ENCODE measurements around the gene NDUFV2. TPM values are rescaled to one million over a fixed set of nuclear protein-coding genes. Genes with fewer than 3 reads are reported as not detected.
"Not testable (repeated sequence)": the region's sequence is repeated elsewhere in the genome, so short reads cannot be mapped to it uniquely, and the experiment has no call there.

NDUFV2 gene
- total RNA-seq, 2 donors from 2014 or later, result 311 to 402 TPM

GRCh38 chr18:9082711-9083510 lies 19.6 kb upstream of the NDUFV2 start:
- ATAC-seq (peak; percentile 90 to 96), DNase-seq (ENCODE audit: low spot score in 2 of 2) (peak; percentile 61 to 63)
- peaks cover 0 to 6% of the 10 kb centered on the region in 2 donors for H3K9me3 Mint-ChIP-seq
- peak overlapping the region; percentile 96 to 99 for H3K27ac Mint-ChIP-seq
- peaks cover 0 to 22% of the 10 kb centered on the region in 2 donors for H3K36me3 Mint-ChIP-seq

- ATAC-seq, result no peak
- H3K36me3 Mint-ChIP-seq, result peaks cover 4 to 38% of the 10 kb centered on the region in 2 donors
- peak overlapping the region; percentile 36 to 73 for H3K27ac Mint-ChIP-seq
- H3K9me3 Mint-ChIP-seq, result peaks cover 0 to 6% of the 10 kb centered on the region in 2 donors
- DNase-seq (ENCODE audit: low spot score in 2 of 2), result no peak
These were observed 16.5 kb upstream of the NDUFV2 start for GRCh38 chr18:9086015-9086414.

GRCh38 chr18:9086624-9087023 lies 15.9 kb upstream of the NDUFV2 start:
- ATAC-seq (no peak), DNase-seq (ENCODE audit: low spot score in 2 of 2) (no peak)
- Mint-ChIP-seq H3K9me3 (peaks cover 0 to 6% of the 10 kb centered on the region in 2 donors), H3K36me3 (peaks cover 4 to 44% of the 10 kb centered on the region in 2 donors), H3K27ac (peak overlapping the region; percentile 14 to 73)

GRCh38 chr18:9087144-9087543 lies 15.4 kb upstream of the NDUFV2 start:
- Mint-ChIP-seq H3K27ac (peak overlapping the region; percentile 73 to 81), H3K9me3 (peaks cover 0 to 6% of the 10 kb centered on the region in 2 donors), H3K36me3 (peaks cover 4 to 44% of the 10 kb centered on the region in 2 donors)
- DNase-seq (ENCODE audit: low spot score in 2 of 2) (no peak), ATAC-seq (no peak)

- Mint-ChIP-seq H3K36me3 (peaks cover 4 to 44% of the 10 kb centered on the region in 2 donors), H3K9me3 (peaks cover 0 to 6% of the 10 kb centered on the region in 2 donors), H3K27ac (peak overlapping the region in 1 of 2 donors; percentile 100)
- ATAC-seq (no peak), DNase-seq (ENCODE audit: low spot score in 2 of 2) (no peak)
These were observed 14.2 kb upstream of the NDUFV2 start for GRCh38 chr18:9088252-9088651.

GRCh38 chr18:9088727-9089126 lies 13.8 kb upstream of the NDUFV2 start:
- ATAC-seq; DNase-seq (ENCODE audit: low spot score in 2 of 2); H3K9me3 Mint-ChIP-seq: not testable (repeated sequence)
- peak overlapping the region; percentile 88 to 100 for H3K27ac Mint-ChIP-seq
- peaks cover 4 to 47% of the 10 kb centered on the region in 2 donors for H3K36me3 Mint-ChIP-seq

- DNase-seq (ENCODE audit: low spot score in 2 of 2), result no peak
- H3K36me3 Mint-ChIP-seq, result peaks cover 10 to 56% of the 10 kb centered on the region in 2 donors
These were observed 11.9 kb upstream of the NDUFV2 start for GRCh38 chr18:9090578-9090977.

GRCh38 chr18:9091066-9091476 lies 11.4 kb upstream of the NDUFV2 start:
- ATAC-seq, result peak; percentile 68 to 72
- peak overlapping the region; percentile 99 to 100 for H3K27ac Mint-ChIP-seq
- H3K36me3 Mint-ChIP-seq, result peaks cover 10 to 52% of the 10 kb centered on the region in 2 donors
- H3K9me3 Mint-ChIP-seq, result peaks cover 6 to 8% of the 10 kb centered on the region in 2 donors
- peak in 1 of 2 donors; percentile 49 for DNase-seq (ENCODE audit: low spot score in 2 of 2)

More at GRCh38 chr18:9090578-9090977, 11.9 kb upstream of the NDUFV2 start:
- H3K27ac Mint-ChIP-seq, result peak overlapping the region; percentile 99 to 100
- peaks cover 6 to 8% of the 10 kb centered on the region in 2 donors for H3K9me3 Mint-ChIP-seq
- ATAC-seq, result no peak

- Mint-ChIP-seq H3K36me3 (peaks cover 10 to 41% of the 10 kb centered on the region in 2 donors), H3K9me3 (peaks cover 0 to 8% of the 10 kb centered on the region in 2 donors), H3K27ac (peak overlapping the region; percentile 99 to 100)
- ATAC-seq (no peak), DNase-seq (ENCODE audit: low spot score in 2 of 2) (no peak)
These were observed 9.8 kb upstream of the NDUFV2 start for GRCh38 chr18:9092665-9093064.

GRCh38 chr18:9093109-9093508 lies 9.4 kb upstream of the NDUFV2 start:
- peaks cover 10 to 40% of the 10 kb centered on the region in 2 donors for H3K36me3 Mint-ChIP-seq
- not testable (repeated sequence) for ATAC-seq; DNase-seq (ENCODE audit: low spot score in 2 of 2); H3K9me3 Mint-ChIP-seq
- peak overlapping the region; percentile 100 for H3K27ac Mint-ChIP-seq

- Mint-ChIP-seq H3K27ac (peak overlapping the region; percentile 100), H3K9me3 (peaks cover 0 to 8% of the 10 kb centered on the region in 2 donors), H3K36me3 (peaks cover 6 to 30% of the 10 kb centered on the region in 2 donors)
- ATAC-seq (peak; percentile 65 to 75), DNase-seq (ENCODE audit: low spot score in 2 of 2) (peak in 1 of 2 donors; percentile 57)
These were observed 7.9 kb upstream of the NDUFV2 start for GRCh38 chr18:9094307-9095226.

- peak; percentile 61 to 76 for ATAC-seq
- Mint-ChIP-seq H3K9me3 (peaks cover 0 to 8% of the 10 kb centered on the region in 2 donors), H3K36me3 (peaks cover 6 to 30% of the 10 kb centered on the region in 2 donors), H3K27ac (peak overlapping the region; percentile 100)
- peak in 1 of 2 donors; percentile 68 for DNase-seq (ENCODE audit: low spot score in 2 of 2)
These were observed 7.0 kb upstream of the NDUFV2 start for GRCh38 chr18:9095297-9096006.

GRCh38 chr18:9096007-9096371 lies 6.5 kb upstream of the NDUFV2 start:
- DNase-seq (ENCODE audit: low spot score in 2 of 2) (no peak), ATAC-seq (no peak)
- Mint-ChIP-seq H3K9me3 (peaks cover 0 to 8% of the 10 kb centered on the region in 2 donors), H3K36me3 (peaks cover 6 to 27% of the 10 kb centered on the region in 2 donors), H3K27ac (peak overlapping the region; percentile 100)

GRCh38 chr18:9096685-9097084 lies 5.8 kb upstream of the NDUFV2 start:
- Mint-ChIP-seq H3K9me3 (peaks cover 0 to 8% of the 10 kb centered on the region in 2 donors), H3K36me3 (peaks cover 8 to 20% of the 10 kb centered on the region in 2 donors), H3K27ac (peak overlapping the region; percentile 30 to 55)
- no peak for ATAC-seq
- DNase-seq (ENCODE audit: low spot score in 2 of 2), result no peak

- Mint-ChIP-seq H3K9me3 (peaks cover 0 to 8% of the 10 kb centered on the region in 2 donors), H3K27ac (peak overlapping the region; percentile 55 to 97), H3K36me3 (peaks cover 15 to 26% of the 10 kb centered on the region in 2 donors)
- ATAC-seq, result no peak
- no peak for DNase-seq (ENCODE audit: low spot score in 2 of 2)
These were observed 5.2 kb upstream of the NDUFV2 start for GRCh38 chr18:9097349-9097748.

- Mint-ChIP-seq H3K27ac (peak overlapping the region in 1 of 2 donors; percentile 99), H3K36me3 (peaks cover 36 to 45% of the 10 kb centered on the region in 2 donors), H3K9me3 (no peaks in the 10 kb centered on the region)
- no peak for DNase-seq (ENCODE audit: low spot score in 2 of 2)
- ATAC-seq, result no peak
These were observed 1.7 kb upstream of the NDUFV2 start for GRCh38 chr18:9100796-9101195.

Measured in activated naive CD4-positive, alpha-beta T cell treated with anti-CD3 and anti-CD28 coated beads, Interleukin-2, amount 50 U/mL, for 72 hours (primary cell).